PC-9 (cell line): Measurements from ENCODE around the gene TAF11L2.

Experiments
- EZH2 ChIP-seq: fragments of 200-600 bp; sonication (generic); IDR thresholded peaks from 2 replicates; pipeline ENCODE4 v1.8.0; 2017; ENCODE audit warnings: antibody characterized with exemption, low read depth
- TF ChIP-seq, protein P1 (sequence below): fragments of 200-600 bp; sonication (generic); conservative IDR thresholded peaks from 2 replicates; pipeline ENCODE4 v1.6.1; 2017; ENCODE audit warnings: mixed run types, antibody characterized with exemption, mild to moderate bottlenecking, moderate library complexity

DNA sequence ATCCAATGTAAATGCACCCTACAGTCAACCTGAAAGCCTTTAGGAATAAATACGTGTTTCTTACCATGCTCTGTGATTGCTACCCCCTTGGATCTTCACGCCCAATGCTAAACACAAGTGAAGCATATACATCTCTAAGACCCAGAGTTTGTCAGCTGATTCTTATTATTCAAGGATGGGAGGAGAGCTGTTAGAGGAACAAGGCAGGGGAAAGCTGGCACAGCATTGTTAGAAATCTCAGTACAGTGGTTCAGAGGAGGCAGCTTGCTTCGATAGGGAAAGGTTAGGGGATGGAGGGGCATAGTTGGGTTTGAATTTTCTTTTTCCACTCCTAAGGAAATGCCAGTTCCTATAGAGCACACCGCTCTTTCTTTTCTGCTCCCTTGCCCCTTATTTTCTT, 16.7 kb upstream of the TAF11L2 start:
- TF ChIP-seq, protein P1, sequence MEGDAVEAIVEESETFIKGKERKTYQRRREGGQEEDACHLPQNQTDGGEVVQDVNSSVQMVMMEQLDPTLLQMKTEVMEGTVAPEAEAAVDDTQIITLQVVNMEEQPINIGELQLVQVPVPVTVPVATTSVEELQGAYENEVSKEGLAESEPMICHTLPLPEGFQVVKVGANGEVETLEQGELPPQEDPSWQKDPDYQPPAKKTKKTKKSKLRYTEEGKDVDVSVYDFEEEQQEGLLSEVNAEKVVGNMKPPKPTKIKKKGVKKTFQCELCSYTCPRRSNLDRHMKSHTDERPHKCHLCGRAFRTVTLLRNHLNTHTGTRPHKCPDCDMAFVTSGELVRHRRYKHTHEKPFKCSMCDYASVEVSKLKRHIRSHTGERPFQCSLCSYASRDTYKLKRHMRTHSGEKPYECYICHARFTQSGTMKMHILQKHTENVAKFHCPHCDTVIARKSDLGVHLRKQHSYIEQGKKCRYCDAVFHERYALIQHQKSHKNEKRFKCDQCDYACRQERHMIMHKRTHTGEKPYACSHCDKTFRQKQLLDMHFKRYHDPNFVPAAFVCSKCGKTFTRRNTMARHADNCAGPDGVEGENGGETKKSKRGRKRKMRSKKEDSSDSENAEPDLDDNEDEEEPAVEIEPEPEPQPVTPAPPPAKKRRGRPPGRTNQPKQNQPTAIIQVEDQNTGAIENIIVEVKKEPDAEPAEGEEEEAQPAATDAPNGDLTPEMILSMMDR: no peak
- no peak for TF ChIP-seq EZH2
